IPS-18a (cell line): Measurements from ENCODE around the gene KLHL41.
"Not testable (repeated sequence)": the region's sequence is repeated elsewhere in the genome, so short reads cannot be mapped to it uniquely, and the experiment has no call there.

Experiments
- H3K27ac ChIP-seq: one replicate; pipeline ENCODE4 v1.5.1; 2013; ENCODE audit warnings: low read length
- H3K27me3 ChIP-seq: one replicate; pipeline ENCODE4 v1.6.1; 2013; ENCODE audit warnings: mild to moderate bottlenecking, low read length; ENCODE audit not compliant: control insufficient read depth, insufficient read depth
- H3K36me3 ChIP-seq: one replicate; pipeline ENCODE4 v1.6.1; 2013; ENCODE audit warnings: low read depth, low read length; ENCODE audit not compliant: control insufficient read depth
- H3K4me1 ChIP-seq: one replicate; pipeline ENCODE4 v1.6.1; 2013; ENCODE audit warnings: low read depth, low read length; ENCODE audit not compliant: control insufficient read depth
- H3K4me3 ChIP-seq: one replicate; pipeline ENCODE4 v1.5.1; 2013; ENCODE audit warnings: low read length
- H3K9ac ChIP-seq: one replicate; pipeline ENCODE4 v1.6.1; 2013; ENCODE audit warnings: mild to moderate bottlenecking, low read length, moderate library complexity
- H3K9me3 ChIP-seq: one replicate; pipeline ENCODE4 v1.6.1; 2013; ENCODE audit warnings: low read depth, low read length; ENCODE audit not compliant: control insufficient read depth

The KLHL41 gene

GRCh38 chr2:169540146-169540545 lies 30.6 kb downstream of the KLHL41 start:
- H3K27me3 ChIP-seq, result no peaks in the 10 kb centered on the region
- H3K36me3 ChIP-seq, result peaks cover 14% of the 10 kb centered on the region
- H3K9me3 ChIP-seq, result no peaks in the 10 kb centered on the region
- no peak overlapping the region for H3K9ac ChIP-seq
- no peaks in the 10 kb centered on the region for H3K4me1 ChIP-seq
- no peak overlapping the region for H3K27ac ChIP-seq
- H3K4me3 ChIP-seq, result no peak overlapping the region

GRCh38 chr2:169542433-169542832 lies 32.9 kb downstream of the KLHL41 start:
- Histone ChIP-seq H3K4me1 (no peaks in the 10 kb centered on the region), H3K9ac (no peak overlapping the region), H3K27ac (no peak overlapping the region), H3K9me3 (no peaks in the 10 kb centered on the region), H3K27me3 (no peaks in the 10 kb centered on the region), H3K36me3 (peaks cover 21% of the 10 kb centered on the region), H3K4me3 (no peak overlapping the region)

GRCh38 chr2:169546756-169547155 lies 37.3 kb downstream of the KLHL41 start:
- Histone ChIP-seq H3K27me3 (no peaks in the 10 kb centered on the region), H3K27ac (no peak overlapping the region), H3K9ac (no peak overlapping the region), H3K9me3 (no peaks in the 10 kb centered on the region), H3K36me3 (peaks cover 18% of the 10 kb centered on the region), H3K4me1 (peaks cover 2% of the 10 kb centered on the region), H3K4me3 (no peak overlapping the region)

GRCh38 chr2:169561364-169561763 lies 51.9 kb downstream of the KLHL41 start:
- H3K9me3 ChIP-seq, result no peaks in the 10 kb centered on the region
- H3K27me3 ChIP-seq, result no peaks in the 10 kb centered on the region
- no peak overlapping the region for H3K4me3 ChIP-seq
- no peak overlapping the region for H3K9ac ChIP-seq
- H3K36me3 ChIP-seq, result peaks cover 5% of the 10 kb centered on the region
- H3K4me1 ChIP-seq, result no peaks in the 10 kb centered on the region
- no peak overlapping the region for H3K27ac ChIP-seq

GRCh38 chr2:169562084-169562483 lies 52.6 kb downstream of the KLHL41 start:
- not testable (repeated sequence) for H3K27ac ChIP-seq

GRCh38 chr2:169562519-169562918 lies 53.0 kb downstream of the KLHL41 start:
- Histone ChIP-seq H3K27ac (no peak overlapping the region), H3K36me3 (peaks cover 5% of the 10 kb centered on the region), H3K4me1 (no peaks in the 10 kb centered on the region), H3K4me3 (no peak overlapping the region), H3K9me3 (no peaks in the 10 kb centered on the region), H3K27me3 (no peaks in the 10 kb centered on the region), H3K9ac (no peak overlapping the region)

More at GRCh38 chr2:169562084-169562483, 52.6 kb downstream of the KLHL41 start:
- not testable (repeated sequence) for H3K4me1 ChIP-seq, H3K9me3 ChIP-seq, H3K9ac ChIP-seq, H3K27me3 ChIP-seq, H3K4me3 ChIP-seq, H3K36me3 ChIP-seq

- H3K27ac ChIP-seq, result no peak overlapping the region
- peaks cover 5% of the 10 kb centered on the region for H3K36me3 ChIP-seq
- H3K27me3 ChIP-seq, result no peaks in the 10 kb centered on the region
- H3K4me3 ChIP-seq, result no peak overlapping the region
- H3K9ac ChIP-seq, result no peak overlapping the region
- no peaks in the 10 kb centered on the region for H3K9me3 ChIP-seq
- H3K4me1 ChIP-seq, result no peaks in the 10 kb centered on the region
Observed at GRCh38 chr2:169565686-169566085, 56.2 kb downstream of the KLHL41 start.

GRCh38 chr2:169569948-169570347 lies 60.4 kb downstream of the KLHL41 start:
- H3K9ac ChIP-seq, result no peak overlapping the region
- no peak overlapping the region for H3K27ac ChIP-seq

GRCh38 chr2:169570752-169571151 lies 61.2 kb downstream of the KLHL41 start:
- not testable (repeated sequence) for H3K36me3 ChIP-seq, H3K9ac ChIP-seq, H3K9me3 ChIP-seq, H3K27me3 ChIP-seq, H3K4me1 ChIP-seq, H3K4me3 ChIP-seq, H3K27ac ChIP-seq

More at GRCh38 chr2:169569948-169570347, 60.4 kb downstream of the KLHL41 start:
- Histone ChIP-seq H3K27me3 (no peaks in the 10 kb centered on the region), H3K9me3 (no peaks in the 10 kb centered on the region), H3K4me3 (no peak overlapping the region), H3K36me3 (peaks cover 5% of the 10 kb centered on the region), H3K4me1 (peaks cover 6% of the 10 kb centered on the region)

- Histone ChIP-seq H3K4me3 (peak overlapping the region; percentile 10), H3K9me3 (no peaks in the 10 kb centered on the region), H3K27me3 (no peaks in the 10 kb centered on the region), H3K27ac (no peak overlapping the region), H3K9ac (no peak overlapping the region), H3K4me1 (peaks cover 6% of the 10 kb centered on the region), H3K36me3 (peaks cover 5% of the 10 kb centered on the region)
Observed at GRCh38 chr2:169571571-169571970, 62.1 kb downstream of the KLHL41 start.

GRCh38 chr2:169572189-169572588 lies 62.7 kb downstream of the KLHL41 start:
- Histone ChIP-seq H3K4me3 (peak overlapping the region; percentile 96), H3K27me3 (no peaks in the 10 kb centered on the region), H3K9ac (no peak overlapping the region), H3K27ac (no peak overlapping the region), H3K9me3 (no peaks in the 10 kb centered on the region), H3K36me3 (peaks cover 5% of the 10 kb centered on the region), H3K4me1 (peaks cover 6% of the 10 kb centered on the region)

- Histone ChIP-seq H3K4me3 (peak overlapping the region; percentile 96), H3K27ac (peak overlapping the region; percentile 55), H3K36me3 (peaks cover 5% of the 10 kb centered on the region), H3K9me3 (no peaks in the 10 kb centered on the region), H3K4me1 (peaks cover 6% of the 10 kb centered on the region), H3K9ac (peak overlapping the region; percentile 85), H3K27me3 (no peaks in the 10 kb centered on the region)
Observed at GRCh38 chr2:169572821-169573159, 63.3 kb downstream of the KLHL41 start.
